HG02678 (cell line): ENCODE results near the gene CDC42SE1.
"Not testable (repeated sequence)": the region's sequence is repeated elsewhere in the genome, so short reads cannot be mapped to it uniquely, and the experiment has no call there.

ENCODE experiments used
- ATAC-seq: cut with Tn5 transposase; IDR thresholded peaks from one replicate; pipeline ENCODE4 v1.9.1; 2021; ENCODE audit warnings: mild to moderate bottlenecking, moderate library complexity; ENCODE audit not compliant: unreplicated experiment

CDC42SE1 gene

DNA sequence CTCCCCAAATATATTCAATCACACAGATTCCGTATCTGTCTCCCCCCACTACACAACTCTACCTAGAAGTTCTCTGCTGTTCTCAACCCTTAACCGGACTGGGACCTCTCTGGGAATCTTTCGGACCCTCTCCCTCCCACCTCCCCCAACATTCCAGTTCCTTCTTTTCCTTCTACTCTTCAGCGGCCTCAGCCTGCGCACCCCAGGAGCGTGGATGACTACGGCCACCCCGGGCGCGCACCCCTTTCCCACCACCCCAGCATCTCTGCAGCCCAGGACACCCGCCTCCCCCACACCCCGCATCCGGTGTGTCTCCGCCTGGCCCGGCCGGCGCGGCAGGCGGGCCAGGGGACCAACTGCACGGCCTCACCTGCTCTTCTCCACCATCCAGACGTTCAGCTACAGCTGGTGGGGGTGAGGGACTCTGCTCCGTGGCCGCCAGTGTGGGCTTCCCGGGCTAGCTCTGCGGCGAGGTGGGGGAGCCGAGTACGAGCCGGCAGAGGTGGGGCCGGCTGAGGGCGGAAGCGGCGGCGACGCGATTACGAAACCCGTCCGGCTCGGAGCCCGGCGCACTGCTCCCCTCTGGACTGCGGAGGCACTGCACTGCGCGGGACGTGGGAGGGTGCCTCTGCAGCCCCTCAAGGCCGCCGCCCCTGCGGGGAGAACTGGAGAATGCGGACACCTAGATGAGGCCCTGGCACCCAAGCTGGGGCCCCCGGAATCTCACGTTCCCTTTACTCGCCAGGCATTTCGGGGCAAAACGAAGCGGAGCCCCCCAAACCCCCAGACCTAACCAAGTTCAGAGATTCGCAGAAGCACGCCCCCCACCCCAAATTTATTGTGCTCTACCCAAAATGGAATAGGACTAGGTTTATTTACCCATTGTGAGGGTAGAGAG, at the start of gene CDC42SE1:
TSS of gene CDC42SE1 (minus strand) at position 514 of the 898 bp plus-strand sequence. CDS start 3,892 bp downstream, outside the sequence.
- ATAC-seq, result peak; percentile 83

DNA sequence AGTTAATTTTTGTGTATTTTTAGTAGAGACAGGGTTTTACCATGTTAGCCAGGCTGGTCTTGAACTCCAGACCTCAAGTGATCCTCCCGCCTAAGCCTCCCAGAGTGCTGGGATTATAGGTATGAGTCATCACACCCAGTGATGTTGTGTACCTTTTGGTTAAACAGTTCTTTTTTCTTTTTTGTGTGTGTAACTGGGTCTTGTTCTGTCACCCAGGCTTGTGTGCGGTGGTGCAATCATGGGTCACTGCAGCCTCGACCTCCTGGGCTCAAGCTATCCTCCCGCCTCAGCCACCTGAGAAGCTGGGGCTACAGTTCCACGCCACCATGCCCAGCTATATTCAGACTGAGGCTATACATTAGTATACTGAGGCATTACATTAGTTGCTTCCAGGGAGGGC, 48.9 kb upstream of the CDC42SE1 start:
- no peak for ATAC-seq

- ATAC-seq, result no peak
Measured at GRCh38 chr1:151106894-151107293, 47.5 kb upstream of the CDC42SE1 start.

DNA sequence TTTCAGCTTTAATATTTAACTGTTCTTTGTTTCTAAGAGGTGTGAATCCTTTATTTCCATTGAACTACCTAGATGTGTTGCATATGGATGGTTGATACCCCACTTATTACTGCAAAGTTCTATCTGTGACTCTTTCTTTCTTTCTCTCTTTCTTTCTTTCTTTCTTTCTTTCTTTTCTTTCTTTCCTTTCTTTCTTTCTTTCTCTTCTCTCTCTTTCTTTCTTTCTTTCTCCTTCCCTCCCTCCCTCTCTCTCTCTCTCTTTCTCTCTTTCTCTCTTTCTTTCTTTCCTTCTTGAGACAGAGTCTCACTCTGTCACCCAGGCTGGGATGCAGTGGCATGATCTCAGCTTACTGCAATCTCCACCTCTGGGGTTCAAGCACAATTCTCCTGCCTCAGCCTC, 45.2 kb upstream of the CDC42SE1 start:
- no peak for ATAC-seq

- ATAC-seq, result no peak
Measured at GRCh38 chr1:151098126-151098525, 38.7 kb upstream of the CDC42SE1 start.

DNA sequence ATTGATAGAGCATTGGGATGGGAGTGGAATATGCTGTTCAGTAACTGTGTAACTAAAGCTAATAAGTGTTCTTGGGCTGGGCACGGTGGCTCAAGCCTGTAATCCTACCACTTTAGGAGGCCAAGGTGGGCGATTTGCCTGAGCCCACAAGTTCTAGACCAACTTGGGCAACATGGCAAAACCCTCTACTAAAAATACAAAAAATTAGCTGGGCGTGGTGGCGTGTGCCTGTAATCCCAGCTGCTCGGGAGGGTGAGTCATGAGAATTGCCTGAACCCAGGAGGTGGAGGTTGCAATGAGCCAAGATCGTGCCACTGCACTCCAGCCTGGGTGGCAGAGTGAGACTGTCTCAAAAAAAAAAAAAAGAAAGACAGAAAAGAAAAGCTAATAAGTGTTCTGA, 38.0 kb upstream of the CDC42SE1 start:
- ATAC-seq, result not testable (repeated sequence)

GRCh38 chr1:151085953-151086559, 26.6 kb upstream of the CDC42SE1 start:
- no peak for ATAC-seq

- no peak for ATAC-seq
Measured at GRCh38 chr1:151072224-151072623, 12.8 kb upstream of the CDC42SE1 start.

GRCh38 chr1:151070474-151071276, 11.3 kb upstream of the CDC42SE1 start, which contains the start of gene GABPB2:
Gene GABPB2 (plus strand): TSS chr1:151070761. CDS start chr1:151088190, 17,429 bp downstream.
- ATAC-seq, result peak; percentile 87

DNA sequence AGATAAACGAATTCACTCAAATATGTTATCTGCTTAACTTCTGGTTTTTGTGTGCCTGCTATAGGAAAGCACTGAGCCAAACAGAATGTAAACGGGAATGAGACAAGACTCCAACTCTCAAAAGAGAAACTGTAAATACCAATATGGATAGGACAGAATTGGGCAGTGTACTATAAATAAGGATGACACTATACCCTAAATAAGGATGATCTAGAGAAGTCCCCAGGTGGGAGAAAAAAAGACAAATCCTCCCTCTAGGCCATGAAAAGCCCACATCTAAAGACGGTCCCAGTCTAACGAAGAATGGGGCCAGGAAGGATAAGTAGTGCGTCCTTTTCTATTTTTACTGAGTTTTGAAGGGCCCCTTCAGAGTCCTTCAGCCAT, 9.7 kb upstream of the CDC42SE1 start:
- ATAC-seq, result no peak

DNA sequence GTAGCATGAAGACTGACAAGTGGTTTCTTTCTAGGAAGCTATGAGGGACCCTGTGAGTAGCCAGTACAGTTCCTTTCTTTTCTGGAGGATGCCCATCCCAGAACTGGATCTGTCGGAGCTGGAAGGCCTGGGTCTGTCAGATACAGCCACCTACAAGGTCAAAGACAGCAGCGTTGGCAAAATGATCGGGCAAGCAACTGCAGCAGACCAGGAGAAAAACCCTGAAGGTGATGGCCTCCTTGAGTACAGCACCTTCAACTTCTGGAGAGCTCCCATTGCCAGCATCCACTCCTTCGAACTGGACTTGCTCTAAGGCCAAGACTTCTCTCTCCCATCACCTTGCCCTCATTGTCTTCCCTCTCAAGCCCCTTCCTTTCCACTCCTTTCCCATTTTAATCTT, 7.8 kb upstream of the CDC42SE1 start:
- ATAC-seq, result no peak

DNA sequence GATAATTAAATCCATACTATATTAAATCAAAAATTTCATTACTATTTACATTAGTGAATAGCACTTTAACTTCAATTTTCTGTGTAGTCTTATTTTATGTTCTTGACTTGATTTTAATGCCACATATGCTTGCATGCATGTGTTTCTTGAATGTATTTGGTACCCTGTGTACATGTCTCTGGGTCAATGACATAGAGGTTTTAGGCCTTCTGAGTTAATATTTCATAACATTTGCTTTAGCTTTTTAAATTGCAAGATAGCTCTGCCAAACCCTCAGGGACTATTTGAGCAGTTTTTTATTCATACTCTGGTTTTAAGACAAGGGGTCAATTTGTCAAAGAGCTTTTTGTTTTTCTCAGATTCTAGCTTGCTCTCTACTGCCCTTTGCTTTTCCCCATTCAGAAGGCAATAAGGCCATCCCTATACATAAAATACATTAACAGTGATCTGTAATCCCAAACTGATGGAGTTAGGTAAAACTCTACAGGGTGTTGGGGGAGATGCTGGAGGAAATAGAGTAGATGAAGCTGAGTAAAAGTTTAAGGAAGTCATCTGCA, 5.7 kb upstream of the CDC42SE1 start:
- ATAC-seq, result no peak

DNA sequence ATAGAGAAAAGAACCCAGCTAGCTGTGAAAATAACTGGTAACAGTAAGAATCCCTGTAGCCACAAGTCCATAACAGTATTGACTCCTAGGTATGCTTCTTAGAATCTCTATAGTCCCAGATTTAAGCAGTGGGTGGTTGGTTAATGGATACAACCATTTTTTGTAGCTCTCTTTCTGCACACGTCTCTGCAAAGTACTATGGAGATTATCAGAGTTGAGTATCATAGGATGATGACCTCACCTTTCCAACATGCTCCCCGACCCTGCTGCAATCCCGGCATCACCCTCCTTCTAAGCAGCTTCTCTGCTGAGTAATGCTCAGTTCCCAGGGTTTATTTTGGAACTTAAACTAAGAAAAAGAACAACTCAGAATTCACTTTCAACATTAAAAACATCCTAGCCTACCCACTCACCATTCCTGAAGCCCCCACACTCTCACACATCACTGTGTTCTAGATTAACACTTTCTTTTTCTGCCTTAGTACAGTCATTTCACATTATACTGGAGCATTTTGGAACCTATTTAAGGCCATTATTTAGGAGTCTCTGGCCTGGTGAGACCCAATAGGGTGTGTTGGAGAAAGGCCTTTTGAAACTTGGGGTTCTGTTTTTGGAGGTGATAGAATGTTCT, 3.4 kb upstream of the CDC42SE1 start:
- ATAC-seq, result no peak

DNA sequence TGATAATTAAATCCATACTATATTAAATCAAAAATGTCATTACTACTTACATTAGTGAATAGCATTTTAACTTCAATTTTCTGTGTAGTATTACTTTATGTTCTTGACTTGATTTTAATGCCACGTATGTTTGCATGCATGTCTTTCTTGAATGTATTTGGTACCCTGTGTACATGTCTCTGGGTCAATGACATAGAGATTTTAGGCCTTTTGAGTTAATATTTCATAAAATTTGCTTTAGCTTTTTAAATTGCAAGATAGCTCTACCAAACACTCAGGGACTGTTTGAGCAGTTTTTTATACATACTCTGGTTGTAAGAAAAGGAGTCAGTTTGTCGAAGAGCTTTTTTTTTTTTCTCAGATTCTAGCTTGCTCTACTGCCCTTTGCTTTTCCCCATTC, 2.3 kb upstream of the CDC42SE1 start:
- ATAC-seq, result no peak

- ATAC-seq, result no peak
Measured at GRCh38 chr1:151060657-151061421, 1.4 kb upstream of the CDC42SE1 start.

- no peak for ATAC-seq
Measured at GRCh38 chr1:151060007-151060656, 710 bp upstream of the CDC42SE1 start, which contains the start of gene MLLT11. Gene MLLT11 (plus strand): TSS chr1:151060397. CDS start chr1:151067225, 6,828 bp downstream.

- no peak for ATAC-seq
Measured at GRCh38 chr1:151058692-151059091, 730 bp downstream of the CDC42SE1 start.

GRCh38 chr1:151056149-151056548, 3.3 kb downstream of the CDC42SE1 start:
- ATAC-seq, result no peak

- no peak for ATAC-seq
Measured at GRCh38 chr1:151055581-151055980, 3.8 kb downstream of the CDC42SE1 start.
